Measurements from ENCODE around the gene HSF2. TPM values are rescaled to one million over a fixed set of nuclear protein-coding genes. Genes with fewer than 3 reads are reported as not detected.
A peak's percentile ranks its signal among the peaks of the same experiment; 100 is the strongest.

Gene HSF2, protein sequence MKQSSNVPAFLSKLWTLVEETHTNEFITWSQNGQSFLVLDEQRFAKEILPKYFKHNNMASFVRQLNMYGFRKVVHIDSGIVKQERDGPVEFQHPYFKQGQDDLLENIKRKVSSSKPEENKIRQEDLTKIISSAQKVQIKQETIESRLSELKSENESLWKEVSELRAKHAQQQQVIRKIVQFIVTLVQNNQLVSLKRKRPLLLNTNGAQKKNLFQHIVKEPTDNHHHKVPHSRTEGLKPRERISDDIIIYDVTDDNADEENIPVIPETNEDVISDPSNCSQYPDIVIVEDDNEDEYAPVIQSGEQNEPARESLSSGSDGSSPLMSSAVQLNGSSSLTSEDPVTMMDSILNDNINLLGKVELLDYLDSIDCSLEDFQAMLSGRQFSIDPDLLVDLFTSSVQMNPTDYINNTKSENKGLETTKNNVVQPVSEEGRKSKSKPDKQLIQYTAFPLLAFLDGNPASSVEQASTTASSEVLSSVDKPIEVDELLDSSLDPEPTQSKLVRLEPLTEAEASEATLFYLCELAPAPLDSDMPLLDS
- total RNA-seq, result 10 to 100 TPM; 16.9 to 17.6 TPM
- polyA plus RNA-seq, result 15.5 TPM

DNA sequence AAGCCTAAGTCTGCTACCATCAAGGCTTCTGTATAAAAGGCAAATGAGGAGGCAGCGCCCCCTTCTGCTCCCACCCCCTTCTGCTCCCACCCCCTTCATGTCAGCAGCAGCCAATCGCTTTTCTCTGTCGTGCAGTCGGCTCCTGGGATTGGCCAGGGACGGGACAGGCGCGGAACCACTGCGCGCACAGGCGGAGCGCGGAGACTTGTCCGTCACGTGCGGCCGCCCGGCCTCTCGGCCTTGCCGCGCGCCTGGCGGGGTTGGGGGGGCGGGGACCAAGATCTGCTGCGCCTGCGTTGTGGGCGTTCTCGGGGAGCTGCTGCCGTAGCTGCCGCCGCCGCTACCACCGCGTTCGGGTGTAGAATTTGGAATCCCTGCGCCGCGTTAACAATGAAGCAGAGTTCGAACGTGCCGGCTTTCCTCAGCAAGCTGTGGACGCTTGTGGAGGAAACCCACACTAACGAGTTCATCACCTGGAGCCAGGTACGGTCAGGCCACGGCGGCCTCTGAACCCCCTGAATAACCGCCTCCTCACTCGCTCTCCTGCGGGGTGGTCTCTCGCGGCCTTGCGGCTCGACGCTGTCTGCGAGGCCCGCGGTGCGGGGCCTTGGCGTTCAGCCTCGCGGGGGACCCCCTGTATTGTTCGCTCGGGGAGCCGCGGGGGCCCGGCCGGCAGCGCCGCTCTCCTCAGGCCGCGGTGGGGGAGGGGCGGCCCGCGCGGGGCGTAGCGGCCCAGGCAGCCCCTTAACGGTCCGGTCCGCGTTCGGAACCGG is at the start of gene HSF2:
HSF2 (plus strand) TSS at position 305 of the 773 bp plus-strand sequence; CDS start at position 391, 86 bp downstream.
- ChIA-PET POLR2A (interaction anchor here (1.5 kb wide), 1 partner anchor 72 kb away, joined by 11 read pairs; the partner anchor contains the start of gene SERINC1), CTCF (interaction anchor here (0.8 to 1.6 kb wide), 2 partner anchors 17 kb away, joined by 3 to 6 read pairs; no protein-coding TSS in a partner anchor)
- peak within 1 kb of the TSS; percentile 85 to 98 (median 96) for H3K27ac Mint-ChIP-seq
- peaks cover 0 to 3% (median 0%) of the 10 kb centered on the region in 3 donors for H3K36me3 Mint-ChIP-seq
- no peaks in the 10 kb centered on the region for H3K9me3 ChIP-seq (ENCODE audit: low read length)
- peaks cover 41% of the 10 kb centered on the region for H3K4me1 ChIP-seq (ENCODE audit: insufficient read depth, low read length)
- H3K36me3 ChIP-seq (ENCODE audit: insufficient read depth, low read length), result no peaks in the 10 kb centered on the region
- no peaks in the 10 kb centered on the region for H3K9me3 Mint-ChIP-seq
- peaks cover 29 to 39% (median 39%) of the 10 kb centered on the region in 3 donors for H3K4me1 Mint-ChIP-seq
- peak within 1 kb of the TSS; percentile 89 for H3K4me3 ChIP-seq (ENCODE audit: low read length)
- peak within 1 kb of the TSS; percentile 92 to 99 (median 98) for H3K4me3 Mint-ChIP-seq
- H3K27me3 Mint-ChIP-seq, result peaks cover 0 to 2% of the 10 kb centered on the region in 2 donors
- no peaks in the 10 kb centered on the region for H3K27me3 ChIP-seq (ENCODE audit: insufficient read depth, low read length, poor library complexity, severe bottlenecking)
- DNase-seq, result peak; percentile 86 to 97 (median 93)
- H3K27ac ChIP-seq (ENCODE audit: low read depth, low read length), result peak within 1 kb of the TSS; percentile 83

GRCh38 chr6:122352981-122353664 is 46.3 kb upstream of the HSF2 start:
- Mint-ChIP-seq H3K27ac (peak overlapping the region in 1 of 8 donors; percentile 4), H3K4me3 (no peak overlapping the region), H3K4me1 (no peaks in the 10 kb centered on the region), H3K36me3 (no peaks in the 10 kb centered on the region), H3K27me3 (peaks cover 5 to 20% of the 10 kb centered on the region in 2 donors), H3K9me3 (no peaks in the 10 kb centered on the region)
- H3K27me3 ChIP-seq (ENCODE audit: insufficient read depth, low read length, poor library complexity, severe bottlenecking), result no peaks in the 10 kb centered on the region
- no peak overlapping the region for H3K27ac ChIP-seq (ENCODE audit: low read depth, low read length)
- no peaks in the 10 kb centered on the region for H3K4me1 ChIP-seq (ENCODE audit: insufficient read depth, low read length)
- POLR2A ChIA-PET, result no interaction called here
- no peak overlapping the region for H3K4me3 ChIP-seq (ENCODE audit: low read length)
- no peaks in the 10 kb centered on the region for H3K36me3 ChIP-seq (ENCODE audit: insufficient read depth, low read length)
- CTCF ChIA-PET, result no interaction called here
- no peaks in the 10 kb centered on the region for H3K9me3 ChIP-seq (ENCODE audit: low read length)
- no peak for DNase-seq

- ChIA-PET CTCF (no interaction called here), POLR2A (no interaction called here)
- Mint-ChIP-seq H3K27ac (peak overlapping the region in 1 of 8 donors; percentile 38), H3K4me3 (no peak overlapping the region), H3K9me3 (no peaks in the 10 kb centered on the region), H3K27me3 (peaks cover 5 to 9% of the 10 kb centered on the region in 2 donors), H3K4me1 (no peaks in the 10 kb centered on the region), H3K36me3 (no peaks in the 10 kb centered on the region)
- H3K27ac ChIP-seq (ENCODE audit: low read depth, low read length), result no peak overlapping the region
- H3K4me3 ChIP-seq (ENCODE audit: low read length), result no peak overlapping the region
- DNase-seq, result no peak
- H3K4me1 ChIP-seq (ENCODE audit: insufficient read depth, low read length), result no peaks in the 10 kb centered on the region
- no peaks in the 10 kb centered on the region for H3K9me3 ChIP-seq (ENCODE audit: low read length)
- H3K27me3 ChIP-seq (ENCODE audit: insufficient read depth, low read length, poor library complexity, severe bottlenecking), result no peaks in the 10 kb centered on the region
- no peaks in the 10 kb centered on the region for H3K36me3 ChIP-seq (ENCODE audit: insufficient read depth, low read length)
These were observed 38.6 kb upstream of the HSF2 start for GRCh38 chr6:122360809-122361208.

DNA sequence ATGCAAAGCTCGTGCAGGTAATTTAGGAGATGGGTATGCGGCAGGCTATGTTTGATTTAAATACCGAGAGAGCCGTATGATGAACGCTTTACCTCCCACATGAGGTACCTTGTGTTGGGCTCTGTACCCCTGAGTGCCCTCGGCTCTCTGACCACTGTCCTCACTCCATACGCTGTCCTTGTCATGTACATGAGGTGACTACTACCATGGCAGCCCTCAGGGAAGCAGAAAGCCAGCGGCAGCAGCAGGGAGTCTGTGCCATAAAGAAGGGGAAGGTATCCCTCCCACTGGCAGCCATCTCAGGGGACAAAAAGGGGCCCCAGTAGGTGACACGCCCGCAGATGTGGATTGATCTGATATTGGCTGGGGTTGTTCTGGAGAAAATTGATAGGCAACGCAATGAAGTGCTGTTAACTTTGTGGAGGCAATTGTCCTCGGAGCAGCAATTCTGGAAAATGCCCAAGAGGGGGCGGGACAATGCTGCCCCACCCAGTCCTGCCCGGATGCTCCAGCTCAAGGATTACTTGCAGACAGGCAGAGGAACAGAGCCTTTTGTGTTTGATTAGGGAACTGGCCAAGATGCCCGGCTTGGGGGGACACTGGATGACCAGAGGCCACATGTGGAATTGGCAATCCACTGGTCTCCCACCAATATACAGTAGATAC is 38.0 kb upstream of the HSF2 start:
- Mint-ChIP-seq H3K4me3 (no peak overlapping the region), H3K9me3 (no peaks in the 10 kb centered on the region), H3K4me1 (no peaks in the 10 kb centered on the region), H3K27me3 (peaks cover 4 to 9% of the 10 kb centered on the region in 2 donors), H3K27ac (no peak overlapping the region), H3K36me3 (no peaks in the 10 kb centered on the region)
- no peaks in the 10 kb centered on the region for H3K4me1 ChIP-seq (ENCODE audit: insufficient read depth, low read length)
- no peak for DNase-seq
- CTCF ChIA-PET, result no interaction called here
- no peaks in the 10 kb centered on the region for H3K36me3 ChIP-seq (ENCODE audit: insufficient read depth, low read length)
- POLR2A ChIA-PET, result no interaction called here
- H3K9me3 ChIP-seq (ENCODE audit: low read length), result no peaks in the 10 kb centered on the region
- H3K27ac ChIP-seq (ENCODE audit: low read depth, low read length), result no peak overlapping the region
- no peak overlapping the region for H3K4me3 ChIP-seq (ENCODE audit: low read length)
- no peaks in the 10 kb centered on the region for H3K27me3 ChIP-seq (ENCODE audit: insufficient read depth, low read length, poor library complexity, severe bottlenecking)

DNA sequence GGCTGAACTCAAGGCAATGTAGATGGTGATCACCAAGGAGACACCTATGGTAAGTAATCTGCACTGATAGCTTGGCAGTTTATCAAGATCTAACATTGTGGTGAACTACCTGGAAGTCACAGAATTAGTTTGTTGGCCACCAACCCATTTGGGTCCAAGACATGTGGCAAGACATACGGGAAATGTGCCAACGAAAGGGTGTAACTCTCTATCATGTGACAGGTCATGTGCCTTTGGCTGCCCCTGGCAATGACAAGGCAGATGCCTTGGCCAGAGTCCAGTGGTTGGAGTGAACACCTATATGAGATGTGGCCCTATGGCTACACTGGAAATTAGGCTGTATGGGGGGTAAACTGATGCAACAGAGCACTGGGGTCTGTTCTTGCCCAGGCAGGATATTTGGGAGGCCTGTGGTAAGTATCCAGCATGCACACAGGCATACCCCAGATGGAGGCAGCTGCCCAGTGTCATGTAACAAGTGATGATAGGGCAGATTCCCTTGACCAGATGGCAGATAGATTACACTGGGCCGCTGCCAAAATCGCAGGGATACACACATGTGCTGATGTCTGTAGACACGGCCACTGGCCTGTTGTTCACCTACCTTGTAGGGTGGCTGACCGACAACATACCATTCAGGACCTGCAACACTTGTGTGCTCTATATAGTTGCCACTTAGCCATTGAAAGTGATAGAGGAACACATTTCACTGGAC is 35.5 kb upstream of the HSF2 start:
- Mint-ChIP-seq H3K9me3 (no peaks in the 10 kb centered on the region), H3K27me3 (peaks cover 1 to 2% of the 10 kb centered on the region in 2 donors), H3K36me3 (no peaks in the 10 kb centered on the region), H3K4me1 (no peaks in the 10 kb centered on the region), H3K27ac (peak overlapping the region in 1 of 8 donors; percentile 52), H3K4me3 (no peak overlapping the region)
- Histone ChIP-seq H3K4me1 (ENCODE audit: insufficient read depth, low read length) (no peaks in the 10 kb centered on the region), H3K27ac (ENCODE audit: low read depth, low read length) (no peak overlapping the region), H3K27me3 (ENCODE audit: insufficient read depth, low read length, poor library complexity, severe bottlenecking) (no peaks in the 10 kb centered on the region), H3K36me3 (ENCODE audit: insufficient read depth, low read length) (no peaks in the 10 kb centered on the region), H3K4me3 (ENCODE audit: low read length) (no peak overlapping the region), H3K9me3 (ENCODE audit: low read length) (no peaks in the 10 kb centered on the region)
- DNase-seq, result no peak
- CTCF ChIA-PET, result no interaction called here
- POLR2A ChIA-PET, result no interaction called here

- POLR2A ChIA-PET, result no interaction called here
- H3K9me3 ChIP-seq (ENCODE audit: low read length), result no peaks in the 10 kb centered on the region
- H3K4me3 ChIP-seq (ENCODE audit: low read length), result no peak overlapping the region
- Mint-ChIP-seq H3K27me3 (peaks cover 2 to 10% of the 10 kb centered on the region in 2 donors), H3K4me1 (no peaks in the 10 kb centered on the region), H3K36me3 (no peaks in the 10 kb centered on the region), H3K9me3 (no peaks in the 10 kb centered on the region), H3K27ac (no peak overlapping the region), H3K4me3 (no peak overlapping the region)
- no peaks in the 10 kb centered on the region for H3K4me1 ChIP-seq (ENCODE audit: insufficient read depth, low read length)
- DNase-seq, result no peak
- H3K36me3 ChIP-seq (ENCODE audit: insufficient read depth, low read length), result no peaks in the 10 kb centered on the region
- no peak overlapping the region for H3K27ac ChIP-seq (ENCODE audit: low read depth, low read length)
- CTCF ChIA-PET, result no interaction called here
- H3K27me3 ChIP-seq (ENCODE audit: insufficient read depth, low read length, poor library complexity, severe bottlenecking), result no peaks in the 10 kb centered on the region
These were observed 33.6 kb upstream of the HSF2 start for GRCh38 chr6:122365775-122366403.

- no peak overlapping the region for H3K27ac Mint-ChIP-seq
- DNase-seq, result no peak
- H3K27me3 Mint-ChIP-seq, result peaks cover 2 to 12% of the 10 kb centered on the region in 2 donors
- H3K9me3 ChIP-seq (ENCODE audit: low read length), result no peaks in the 10 kb centered on the region
- no peaks in the 10 kb centered on the region for H3K27me3 ChIP-seq (ENCODE audit: insufficient read depth, low read length, poor library complexity, severe bottlenecking)
- ChIA-PET CTCF (no interaction called here), POLR2A (no interaction called here)
- H3K4me1 Mint-ChIP-seq, result no peaks in the 10 kb centered on the region
- no peak overlapping the region for H3K4me3 ChIP-seq (ENCODE audit: low read length)
- no peaks in the 10 kb centered on the region for H3K9me3 Mint-ChIP-seq
- H3K4me1 ChIP-seq (ENCODE audit: insufficient read depth, low read length), result no peaks in the 10 kb centered on the region
- no peaks in the 10 kb centered on the region for H3K36me3 Mint-ChIP-seq
- no peak overlapping the region for H3K4me3 Mint-ChIP-seq
- H3K36me3 ChIP-seq (ENCODE audit: insufficient read depth, low read length), result no peaks in the 10 kb centered on the region
- no peak overlapping the region for H3K27ac ChIP-seq (ENCODE audit: low read depth, low read length)
These were observed 32.3 kb upstream of the HSF2 start for GRCh38 chr6:122367171-122367570.

Measured in CD8-positive, alpha-beta memory T cell (primary cell).